ENCODE measurements around the gene PGF.

The PGF gene

DNA sequence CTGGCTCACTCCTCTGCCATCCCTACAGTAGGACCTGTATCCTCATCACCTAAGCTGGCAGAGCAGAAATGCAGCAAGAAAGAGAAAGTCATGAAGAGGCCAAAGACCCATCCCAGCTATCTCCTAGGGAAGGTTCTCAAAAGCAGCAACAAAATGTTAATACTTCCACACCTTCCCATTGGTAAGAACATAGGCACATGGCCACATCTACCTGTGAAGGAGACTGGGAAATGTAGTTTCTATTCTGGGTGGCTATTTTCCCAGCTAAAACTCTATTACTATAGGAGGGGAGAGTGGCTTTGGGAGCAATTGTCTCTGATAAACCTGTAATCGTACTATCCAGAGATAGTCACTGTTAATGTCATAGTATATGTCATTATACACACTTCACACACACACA lies 33.6 kb upstream of the PGF start:
- Histone ChIP-seq H3K4me1 (peaks cover 0 to 45% (median 35%) of the 10 kb centered on the region in 4 donors), H3K36me3 (no peaks in the 10 kb centered on the region), H3K9me3 (no peaks in the 10 kb centered on the region), H3K27ac (no peak overlapping the region), H3K27me3 (no peaks in the 10 kb centered on the region), H3K4me3 (no peak overlapping the region)
- intact Hi-C loops (cut with DNase I; ENCODE audit: low total_unique reads) = no loop called here
- TF ChIP-seq, protein P1, sequence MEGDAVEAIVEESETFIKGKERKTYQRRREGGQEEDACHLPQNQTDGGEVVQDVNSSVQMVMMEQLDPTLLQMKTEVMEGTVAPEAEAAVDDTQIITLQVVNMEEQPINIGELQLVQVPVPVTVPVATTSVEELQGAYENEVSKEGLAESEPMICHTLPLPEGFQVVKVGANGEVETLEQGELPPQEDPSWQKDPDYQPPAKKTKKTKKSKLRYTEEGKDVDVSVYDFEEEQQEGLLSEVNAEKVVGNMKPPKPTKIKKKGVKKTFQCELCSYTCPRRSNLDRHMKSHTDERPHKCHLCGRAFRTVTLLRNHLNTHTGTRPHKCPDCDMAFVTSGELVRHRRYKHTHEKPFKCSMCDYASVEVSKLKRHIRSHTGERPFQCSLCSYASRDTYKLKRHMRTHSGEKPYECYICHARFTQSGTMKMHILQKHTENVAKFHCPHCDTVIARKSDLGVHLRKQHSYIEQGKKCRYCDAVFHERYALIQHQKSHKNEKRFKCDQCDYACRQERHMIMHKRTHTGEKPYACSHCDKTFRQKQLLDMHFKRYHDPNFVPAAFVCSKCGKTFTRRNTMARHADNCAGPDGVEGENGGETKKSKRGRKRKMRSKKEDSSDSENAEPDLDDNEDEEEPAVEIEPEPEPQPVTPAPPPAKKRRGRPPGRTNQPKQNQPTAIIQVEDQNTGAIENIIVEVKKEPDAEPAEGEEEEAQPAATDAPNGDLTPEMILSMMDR (IDR thresholded peaks at IDR 0.05) = no peak
- DNase-seq = no peak

DNA sequence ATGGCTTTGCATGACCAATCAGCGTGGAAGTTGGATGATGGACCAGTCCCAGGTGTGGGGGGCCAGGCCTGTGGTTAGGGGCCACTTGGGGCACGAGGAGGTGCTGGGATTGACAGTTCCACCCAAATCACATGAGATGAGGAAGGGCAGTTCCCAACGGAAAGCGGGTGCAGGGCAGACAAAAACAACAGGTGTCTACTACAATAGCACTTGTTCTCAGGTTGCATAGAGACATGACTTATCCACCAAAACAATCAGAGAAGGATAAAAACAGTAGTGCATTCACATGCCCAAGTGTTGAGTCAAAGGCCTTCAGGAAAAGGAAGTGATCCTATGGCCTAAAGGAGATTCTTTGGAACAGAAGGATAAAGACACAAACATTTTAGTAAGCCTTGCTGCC lies 32.7 kb upstream of the PGF start:
- Histone ChIP-seq H3K9me3 (no peaks in the 10 kb centered on the region), H3K4me3 (no peak overlapping the region)
- TF ChIP-seq, protein P1 (IDR thresholded peaks at IDR 0.05) = no peak

DNA sequence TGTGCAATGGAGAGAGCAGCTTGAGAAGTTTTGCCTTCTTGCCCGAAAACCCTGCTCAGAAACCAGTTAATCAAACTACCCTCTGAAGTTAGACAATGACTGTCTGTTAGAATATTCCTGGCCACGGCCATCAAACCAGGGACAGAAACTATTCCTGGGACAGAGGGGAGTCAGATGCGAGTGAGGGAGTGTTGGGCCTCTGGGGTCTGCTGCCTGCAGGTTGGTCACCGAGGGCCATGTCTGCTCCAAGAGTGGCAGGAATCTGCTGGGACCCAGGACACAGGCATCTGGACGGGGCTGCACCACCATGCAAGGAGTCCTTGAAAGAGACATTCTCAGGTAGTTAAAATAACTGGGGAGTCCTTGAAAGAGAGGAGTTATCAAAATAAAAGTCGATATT lies 30.4 kb upstream of the PGF start:
- H3K4me1 ChIP-seq = peaks cover 5 to 58% (median 52%) of the 10 kb centered on the region in 4 donors
- TF ChIP-seq, protein P1 (IDR thresholded peaks at IDR 0.05) = no peak
- H3K27ac ChIP-seq = peak overlapping the region; percentile 80 to 94
- no peak overlapping the region for H3K4me3 ChIP-seq
- intact Hi-C loops (cut with DNase I; ENCODE audit: low total_unique reads) = no loop called here
- H3K27me3 ChIP-seq = no peaks in the 10 kb centered on the region
- DNase-seq = peak in 1 of 2 donors; percentile 39
- H3K9me3 ChIP-seq = no peaks in the 10 kb centered on the region
- H3K36me3 ChIP-seq = no peaks in the 10 kb centered on the region

More for the DNA sequence above, 32.7 kb upstream of the PGF start:
- no peaks in the 10 kb centered on the region for H3K36me3 ChIP-seq
- peak overlapping the region in 1 of 2 donors; percentile 94 for H3K27ac ChIP-seq
- H3K4me1 ChIP-seq = peaks cover 0 to 50% (median 41%) of the 10 kb centered on the region in 4 donors
- intact Hi-C loops (cut with DNase I; ENCODE audit: low total_unique reads) = no loop called here
- no peak for DNase-seq
- no peaks in the 10 kb centered on the region for H3K27me3 ChIP-seq

DNA sequence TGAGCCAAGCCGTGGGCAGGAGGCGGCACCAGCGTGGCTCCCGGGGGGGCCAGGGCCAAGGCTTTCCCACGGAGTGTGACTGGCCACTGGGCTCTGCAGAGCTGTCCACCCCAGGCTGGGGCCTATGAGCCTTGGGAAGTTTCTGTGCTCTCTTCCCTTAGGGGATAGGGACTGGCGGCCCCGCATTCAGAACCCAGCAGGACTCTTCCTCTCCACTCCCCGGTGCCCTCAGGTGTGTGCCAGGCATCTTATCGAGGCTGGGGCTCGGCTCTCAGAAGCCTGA lies 29.6 kb upstream of the PGF start:
- H3K27ac ChIP-seq = peak overlapping the region; percentile 80 to 94
- intact Hi-C loops (cut with DNase I; ENCODE audit: low total_unique reads) = no loop called here
- peak in 1 of 2 donors; percentile 94 for DNase-seq

DNA sequence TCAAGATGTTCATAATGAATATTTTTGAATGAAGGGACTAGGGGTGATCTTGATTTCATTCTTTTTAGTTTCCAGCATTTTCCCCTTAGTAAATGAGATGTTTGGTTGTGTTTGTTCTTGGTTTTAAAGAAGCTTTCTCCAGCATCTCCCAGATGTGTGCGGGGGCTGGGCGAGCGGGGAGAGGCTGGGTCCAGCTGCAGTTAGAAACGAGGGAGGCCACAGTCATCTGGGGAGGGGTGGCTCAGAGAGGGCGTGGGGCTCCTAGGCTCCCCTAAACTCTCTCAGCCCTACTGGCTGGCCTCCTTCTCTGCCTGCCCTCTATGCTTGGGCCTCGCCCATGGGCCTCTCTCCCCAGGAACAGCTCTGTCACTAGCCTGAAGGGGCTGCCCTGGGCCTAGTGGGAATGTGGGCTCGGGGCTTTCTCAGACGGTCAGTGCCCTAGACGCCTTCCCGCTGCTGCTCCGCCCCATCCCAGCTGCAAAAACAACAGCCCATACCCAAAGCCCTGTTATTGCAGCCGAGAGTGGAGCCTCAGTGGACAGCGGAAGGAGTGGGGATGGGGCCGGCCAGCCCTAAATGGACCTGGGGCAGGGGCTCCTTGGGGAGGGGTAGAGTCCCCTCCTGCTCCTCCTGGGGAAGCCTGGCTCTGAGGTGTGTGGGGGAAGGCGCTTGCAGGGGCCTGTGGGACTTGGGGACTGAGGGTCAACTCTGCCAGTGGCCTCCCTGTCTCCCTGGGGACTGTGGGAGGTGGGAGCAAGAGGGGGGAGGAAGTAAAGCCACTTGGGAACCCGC lies 29.0 kb upstream of the PGF start:
- Histone ChIP-seq H3K36me3 (no peaks in the 10 kb centered on the region), H3K27me3 (no peaks in the 10 kb centered on the region), H3K4me3 (no peak overlapping the region), H3K27ac (peak overlapping the region; percentile 80 to 94), H3K9me3 (no peaks in the 10 kb centered on the region), H3K4me1 (peaks cover 5 to 72% (median 65%) of the 10 kb centered on the region in 4 donors)
- TF ChIP-seq, protein P1 (IDR thresholded peaks at IDR 0.05) = no peak
- peak in 1 of 2 donors; percentile 45 for DNase-seq
- intact Hi-C loops (cut with DNase I; ENCODE audit: low total_unique reads) = loop anchor here (5.0 kb wide), 1 partner anchor 293 kb away; the partner anchor contains the start of gene FOS

More for the DNA sequence above, 29.6 kb upstream of the PGF start:
- H3K9me3 ChIP-seq = no peaks in the 10 kb centered on the region
- H3K4me1 ChIP-seq = peaks cover 5 to 66% (median 60%) of the 10 kb centered on the region in 4 donors
- H3K27me3 ChIP-seq = no peaks in the 10 kb centered on the region
- TF ChIP-seq, protein P1 (IDR thresholded peaks at IDR 0.05) = no peak
- H3K4me3 ChIP-seq = no peak overlapping the region
- H3K36me3 ChIP-seq = no peaks in the 10 kb centered on the region

Measured in tibial artery (tissue), 4 donors.